AG09319 (cell line): Measurements from ENCODE around the gene IL34.
A peak's percentile ranks its signal among the peaks of the same experiment; 100 is the strongest.

Experiments
- DNase-seq: peaks from one replicate; pipeline ENCODE4 v3.0.0-alpha.2; 2010; ENCODE audit warnings: low read depth; ENCODE audit errors: extremely low read depth
- CTCF ChIP-seq: IDR thresholded peaks from 2 replicates; pipeline ENCODE4 v1.5.1; 2011; ENCODE audit warnings: low read depth, mild to moderate bottlenecking, inconsistent platforms, low read length, moderate library complexity

The IL34 gene

GRCh38 chr16:70691223-70692129 lies 45.1 kb downstream of the IL34 start:
- TF ChIP-seq CTCF, result no peak
- peak; percentile 99 for DNase-seq

- TF ChIP-seq CTCF, result no peak
- no peak for DNase-seq
Measured at GRCh38 chr16:70692130-70692872, 45.9 kb downstream of the IL34 start.

GRCh38 chr16:70692873-70693671 lies 46.7 kb downstream of the IL34 start:
- TF ChIP-seq CTCF, result no peak
- DNase-seq, result no peak

GRCh38 chr16:70694088-70694867 lies 47.9 kb downstream of the IL34 start:
- DNase-seq, result peak; percentile 45

GRCh38 chr16:70694868-70695218 lies 48.5 kb downstream of the IL34 start:
- DNase-seq, result no peak
- TF ChIP-seq CTCF, result no peak

More at GRCh38 chr16:70694088-70694867, 47.9 kb downstream of the IL34 start:
- TF ChIP-seq CTCF, result no peak

- no peak for DNase-seq
- TF ChIP-seq CTCF, result no peak
Measured at GRCh38 chr16:70695331-70696070, 49.1 kb downstream of the IL34 start.
